ENCODE data around the gene DNMBP. TPM values are rescaled to one million over a fixed set of nuclear protein-coding genes. Genes with fewer than 3 reads are reported as not detected.

DNMBP gene
- total and polyA plus RNA-seq, 4 experiments from 2014 or later, result 1.4 to 4.0 (median 3.8) TPM; not detected in 1

GRCh38 chr10:99976886-99977665 is 32.7 kb downstream of the DNMBP start:
- H3K27ac ChIP-seq (ENCODE audit: low read depth, low read length), result no peak overlapping the region
- CTCF ChIA-PET (ENCODE audit: partially characterized antibody), result interaction anchor here (3.3 kb wide), 1 partner anchor 69 kb away, joined by 10 read pairs; no protein-coding TSS in a partner anchor
- H3K9me3 Mint-ChIP-seq, result peaks cover 0 to 1% (median 0%) of the 10 kb centered on the region in 8 donors
- no peak overlapping the region for H3K4me3 Mint-ChIP-seq
- no peak for DNase-seq
- H3K4me3 ChIP-seq (ENCODE audit: low read length in 2 of 2), result no peak overlapping the region
- H3K36me3 Mint-ChIP-seq, result no peaks in the 10 kb centered on the region
- peaks cover 0 to 2% (median 0%) of the 10 kb centered on the region in 4 donors for H3K4me1 Mint-ChIP-seq
- intact Hi-C loops (cut with micrococcal nuclease), result no loop called here
- H3K27me3 Mint-ChIP-seq, result no peaks in the 10 kb centered on the region
- no peak overlapping the region for H3K27ac Mint-ChIP-seq
- no peaks in the 10 kb centered on the region for H3K36me3 ChIP-seq (ENCODE audit: insufficient read depth, low read length)
- no peaks in the 10 kb centered on the region for H3K9me3 ChIP-seq (ENCODE audit: control insufficient read depth in 1 of 2, low read length in 2 of 2)
- no peaks in the 10 kb centered on the region for H3K4me1 ChIP-seq (ENCODE audit: insufficient read depth, low read length)
- POLR2A ChIA-PET (ENCODE audit: partially characterized antibody), result no interaction called here
- H3K27me3 ChIP-seq (ENCODE audit: insufficient read depth, low read length), result no peaks in the 10 kb centered on the region

DNA sequence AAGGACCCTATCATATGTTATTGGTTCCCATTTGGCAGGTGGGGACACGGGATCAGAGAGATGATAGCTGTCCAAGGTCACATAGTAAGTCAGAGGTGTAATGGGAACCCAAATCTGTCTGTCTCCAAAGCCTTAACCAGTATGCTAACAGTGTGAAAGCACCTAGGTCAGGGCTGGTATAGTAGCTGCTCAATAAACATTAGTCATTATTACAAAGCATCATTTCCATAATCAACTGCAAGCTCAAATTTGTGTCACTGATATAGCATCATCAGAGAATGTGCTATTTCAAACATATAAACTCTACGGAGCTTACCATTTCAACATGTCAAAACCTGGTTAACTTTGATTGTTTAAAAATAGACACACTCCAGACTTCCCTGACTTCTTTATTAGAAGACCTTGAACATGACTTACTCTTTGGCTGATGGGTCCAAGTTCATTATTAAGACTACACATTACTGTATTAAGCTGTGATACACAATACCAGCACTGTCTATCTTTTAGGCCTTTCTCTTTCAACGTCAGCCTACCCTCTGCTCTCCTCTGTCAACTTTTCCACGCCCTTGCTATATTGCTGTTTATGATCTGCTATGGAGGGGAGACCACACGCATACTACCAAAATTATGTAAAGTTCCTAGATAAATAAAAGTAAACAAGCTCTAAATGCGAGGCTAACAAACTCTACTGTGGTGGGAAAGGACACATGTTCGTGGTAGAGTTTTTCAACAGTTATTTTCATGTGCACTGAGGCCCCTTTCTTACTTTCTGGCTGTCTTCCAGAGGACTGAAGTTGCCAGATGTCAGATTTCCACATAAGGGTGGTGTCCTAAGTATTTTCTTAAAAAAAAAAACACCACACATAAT is 33.6 kb downstream of the DNMBP start:
- Mint-ChIP-seq H3K4me1 (no peaks in the 10 kb centered on the region), H3K27ac (no peak overlapping the region), H3K9me3 (peaks cover 0 to 1% (median 0%) of the 10 kb centered on the region in 8 donors), H3K36me3 (no peaks in the 10 kb centered on the region), H3K4me3 (no peak overlapping the region), H3K27me3 (no peaks in the 10 kb centered on the region)
- intact Hi-C loops (cut with micrococcal nuclease), result no loop called here
- H3K4me1 ChIP-seq (ENCODE audit: insufficient read depth, low read length), result no peaks in the 10 kb centered on the region
- H3K36me3 ChIP-seq (ENCODE audit: insufficient read depth, low read length), result no peaks in the 10 kb centered on the region
- no peak overlapping the region for H3K4me3 ChIP-seq (ENCODE audit: low read length in 2 of 2)
- CTCF ChIA-PET (ENCODE audit: partially characterized antibody), result interaction anchor here (0.6 to 3.3 kb wide), 2 partner anchors 46 to 70 kb away, joined by 3 to 10 read pairs; no protein-coding TSS in a partner anchor
- POLR2A ChIA-PET (ENCODE audit: partially characterized antibody), result no interaction called here
- H3K9me3 ChIP-seq (ENCODE audit: control insufficient read depth in 1 of 2, low read length in 2 of 2), result no peaks in the 10 kb centered on the region
- H3K27ac ChIP-seq (ENCODE audit: low read depth, low read length), result no peak overlapping the region
- no peak for DNase-seq
- no peaks in the 10 kb centered on the region for H3K27me3 ChIP-seq (ENCODE audit: insufficient read depth, low read length)

DNA sequence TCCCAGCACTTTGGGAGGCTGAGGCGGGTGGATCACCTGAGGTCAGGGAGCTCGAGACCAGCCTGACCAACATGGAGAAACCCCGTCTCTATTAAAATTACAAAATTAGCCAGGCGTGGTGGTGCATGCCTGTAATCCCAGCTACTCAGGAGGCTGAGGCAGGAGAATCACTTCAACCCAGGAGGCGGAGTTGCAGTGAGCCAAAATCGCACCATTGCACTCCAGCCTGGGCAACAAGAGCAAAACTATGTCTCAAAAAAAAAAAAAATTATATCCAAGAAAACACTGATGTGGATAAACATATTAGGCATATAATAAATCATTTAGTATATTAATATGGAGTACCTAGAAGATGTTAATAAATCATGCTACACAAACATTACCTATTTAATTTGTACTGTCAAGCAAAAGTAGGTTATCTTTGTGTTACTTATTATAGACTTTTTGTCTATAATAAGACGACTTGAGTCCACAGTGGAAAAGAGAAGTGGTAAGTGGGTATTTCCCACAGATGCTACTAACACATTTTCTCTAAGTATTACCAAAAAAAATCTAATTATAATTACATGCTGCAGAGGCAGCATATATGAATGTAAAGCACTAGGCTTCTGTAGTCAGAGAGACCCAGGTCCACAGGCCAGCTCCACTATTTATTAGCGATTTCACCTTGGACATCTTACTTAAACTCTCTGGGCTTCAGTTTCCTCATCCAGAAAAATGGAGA is 34.5 kb downstream of the DNMBP start:
- H3K27ac Mint-ChIP-seq, result no peak overlapping the region
- no peaks in the 10 kb centered on the region for H3K27me3 ChIP-seq (ENCODE audit: insufficient read depth, low read length)
- no peaks in the 10 kb centered on the region for H3K4me1 Mint-ChIP-seq
- ChIA-PET CTCF (ENCODE audit: partially characterized antibody) (interaction anchor here (3.3 kb wide), 1 partner anchor 71 kb away, joined by 10 read pairs; no protein-coding TSS in a partner anchor), POLR2A (ENCODE audit: partially characterized antibody) (no interaction called here)
- H3K4me3 Mint-ChIP-seq, result no peak overlapping the region
- H3K36me3 Mint-ChIP-seq, result peaks cover 2 to 7% of the 10 kb centered on the region in 2 donors
- no peaks in the 10 kb centered on the region for H3K27me3 Mint-ChIP-seq
- DNase-seq, result no peak
- H3K9me3 ChIP-seq (ENCODE audit: control insufficient read depth in 1 of 2, low read length in 2 of 2), result no peaks in the 10 kb centered on the region
- intact Hi-C loops (cut with micrococcal nuclease), result no loop called here
- no peaks in the 10 kb centered on the region for H3K4me1 ChIP-seq (ENCODE audit: insufficient read depth, low read length)
- H3K4me3 ChIP-seq (ENCODE audit: low read length in 2 of 2), result no peak overlapping the region
- no peaks in the 10 kb centered on the region for H3K36me3 ChIP-seq (ENCODE audit: insufficient read depth, low read length)
- no peak overlapping the region for H3K27ac ChIP-seq (ENCODE audit: low read depth, low read length)
- no peaks in the 10 kb centered on the region for H3K9me3 Mint-ChIP-seq

- intact Hi-C loops (cut with micrococcal nuclease), result no loop called here
- no peak overlapping the region for H3K27ac Mint-ChIP-seq
- no peaks in the 10 kb centered on the region for H3K9me3 Mint-ChIP-seq
- Histone ChIP-seq H3K27me3 (ENCODE audit: insufficient read depth, low read length) (no peaks in the 10 kb centered on the region), H3K4me3 (ENCODE audit: low read length in 2 of 2) (no peak overlapping the region), H3K27ac (ENCODE audit: low read depth, low read length) (no peak overlapping the region), H3K9me3 (ENCODE audit: control insufficient read depth in 1 of 2, low read length in 2 of 2) (no peaks in the 10 kb centered on the region), H3K4me1 (ENCODE audit: insufficient read depth, low read length) (no peaks in the 10 kb centered on the region), H3K36me3 (ENCODE audit: insufficient read depth, low read length) (no peaks in the 10 kb centered on the region)
- peaks cover 10 to 21% of the 10 kb centered on the region in 2 donors for H3K36me3 Mint-ChIP-seq
- no peak overlapping the region for H3K4me3 Mint-ChIP-seq
- no peaks in the 10 kb centered on the region for H3K27me3 Mint-ChIP-seq
- no peak for DNase-seq
- no peaks in the 10 kb centered on the region for H3K4me1 Mint-ChIP-seq
- POLR2A ChIA-PET (ENCODE audit: partially characterized antibody), result no interaction called here
- CTCF ChIA-PET (ENCODE audit: partially characterized antibody), result no interaction called here
These were observed 36.6 kb downstream of the DNMBP start for GRCh38 chr10:99973190-99973589.

- H3K27me3 Mint-ChIP-seq, result no peaks in the 10 kb centered on the region
- H3K27me3 ChIP-seq (ENCODE audit: insufficient read depth, low read length), result no peaks in the 10 kb centered on the region
- intact Hi-C loops (cut with micrococcal nuclease), result no loop called here
- H3K4me3 Mint-ChIP-seq, result no peak overlapping the region
- peaks cover 0 to 3% (median under 1%) of the 10 kb centered on the region in 4 donors for H3K4me1 Mint-ChIP-seq
- no peak overlapping the region for H3K4me3 ChIP-seq (ENCODE audit: low read length in 2 of 2)
- peaks cover 12 to 25% of the 10 kb centered on the region in 2 donors for H3K36me3 Mint-ChIP-seq
- no peaks in the 10 kb centered on the region for H3K9me3 ChIP-seq (ENCODE audit: control insufficient read depth in 1 of 2, low read length in 2 of 2)
- no peak overlapping the region for H3K27ac Mint-ChIP-seq
- CTCF ChIA-PET (ENCODE audit: partially characterized antibody), result no interaction called here
- no peak for DNase-seq
- H3K27ac ChIP-seq (ENCODE audit: low read depth, low read length), result no peak overlapping the region
- H3K9me3 Mint-ChIP-seq, result no peaks in the 10 kb centered on the region
- no peaks in the 10 kb centered on the region for H3K4me1 ChIP-seq (ENCODE audit: insufficient read depth, low read length)
- H3K36me3 ChIP-seq (ENCODE audit: insufficient read depth, low read length), result no peaks in the 10 kb centered on the region
- POLR2A ChIA-PET (ENCODE audit: partially characterized antibody), result no interaction called here
These were observed 41.8 kb downstream of the DNMBP start for GRCh38 chr10:99967961-99968360.

DNA sequence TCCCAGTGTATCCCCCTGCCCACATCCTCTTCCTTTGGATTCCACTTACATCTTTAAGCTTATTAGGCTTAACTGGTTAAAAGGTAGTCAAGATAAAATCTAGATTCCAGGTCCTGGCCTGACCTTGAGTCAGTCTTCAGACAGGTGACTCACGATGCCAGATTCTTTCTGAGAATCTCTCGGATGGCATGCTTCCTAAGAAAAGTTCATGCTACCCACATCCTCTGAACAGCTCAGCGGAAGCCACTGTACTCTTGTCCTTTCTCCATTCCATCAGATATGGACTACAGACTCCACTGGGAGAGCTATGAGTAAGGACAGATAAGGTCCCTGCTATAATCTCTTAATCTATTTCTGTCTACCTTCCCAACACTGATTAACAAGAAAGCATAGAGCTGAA is 43.4 kb downstream of the DNMBP start:
- DNase-seq, result no peak
- Histone ChIP-seq H3K27me3 (ENCODE audit: insufficient read depth, low read length) (no peaks in the 10 kb centered on the region), H3K4me1 (ENCODE audit: insufficient read depth, low read length) (no peaks in the 10 kb centered on the region), H3K36me3 (ENCODE audit: insufficient read depth, low read length) (no peaks in the 10 kb centered on the region), H3K9me3 (ENCODE audit: control insufficient read depth in 1 of 2, low read length in 2 of 2) (no peaks in the 10 kb centered on the region), H3K27ac (ENCODE audit: low read depth, low read length) (no peak overlapping the region), H3K4me3 (ENCODE audit: low read length in 2 of 2) (no peak overlapping the region)
- peaks cover 12 to 25% of the 10 kb centered on the region in 2 donors for H3K36me3 Mint-ChIP-seq
- ChIA-PET CTCF (ENCODE audit: partially characterized antibody) (interaction anchor here (1.2 to 2.5 kb wide), 2 partner anchors 13 to 121 kb away, joined by 3 to 6 read pairs; no protein-coding TSS in a partner anchor), POLR2A (ENCODE audit: partially characterized antibody) (no interaction called here)
- no peaks in the 10 kb centered on the region for H3K9me3 Mint-ChIP-seq
- intact Hi-C loops (cut with micrococcal nuclease), result no loop called here
- no peak overlapping the region for H3K4me3 Mint-ChIP-seq
- no peaks in the 10 kb centered on the region for H3K27me3 Mint-ChIP-seq
- H3K27ac Mint-ChIP-seq, result no peak overlapping the region
- peaks cover 0 to 3% (median under 1%) of the 10 kb centered on the region in 4 donors for H3K4me1 Mint-ChIP-seq

GRCh38 chr10:99965700-99966099 is 44.0 kb downstream of the DNMBP start:
- H3K27me3 ChIP-seq (ENCODE audit: insufficient read depth, low read length), result no peaks in the 10 kb centered on the region
- intact Hi-C loops (cut with micrococcal nuclease), result no loop called here
- Mint-ChIP-seq H3K36me3 (peaks cover 12 to 22% of the 10 kb centered on the region in 2 donors), H3K27ac (no peak overlapping the region), H3K9me3 (no peaks in the 10 kb centered on the region), H3K4me3 (no peak overlapping the region), H3K27me3 (no peaks in the 10 kb centered on the region), H3K4me1 (peaks cover 0 to 3% (median under 1%) of the 10 kb centered on the region in 4 donors)
- H3K4me1 ChIP-seq (ENCODE audit: insufficient read depth, low read length), result no peaks in the 10 kb centered on the region
- H3K36me3 ChIP-seq (ENCODE audit: insufficient read depth, low read length), result no peaks in the 10 kb centered on the region
- CTCF ChIA-PET (ENCODE audit: partially characterized antibody), result interaction anchor here (1.2 to 2.5 kb wide), 2 partner anchors 14 to 120 kb away, joined by 3 to 6 read pairs; no protein-coding TSS in a partner anchor
- POLR2A ChIA-PET (ENCODE audit: partially characterized antibody), result no interaction called here
- no peak for DNase-seq
- no peak overlapping the region for H3K4me3 ChIP-seq (ENCODE audit: low read length in 2 of 2)
- H3K27ac ChIP-seq (ENCODE audit: low read depth, low read length), result no peak overlapping the region
- H3K9me3 ChIP-seq (ENCODE audit: control insufficient read depth in 1 of 2, low read length in 2 of 2), result no peaks in the 10 kb centered on the region

All from CD4-positive, alpha-beta memory T cell (primary cell).